Esophagus squamous epithelium (tissue), 4 donors: ENCODE results near the gene CEP170B.

Source experiments
- CTCF ChIP-seq, 6 experiments: fragments of 450-650 bp in 4 of 6; fragments of 200-600 bp in 2 of 6; sonication (generic) in 2 of 6; IDR thresholded peaks; one replicate each; pipeline ENCODE4 v1.5.1; 2016 to 2019; ENCODE audit warnings: antibody characterized with exemption in 6 of 6, mild to moderate bottlenecking in 4 of 6, moderate library complexity in 4 of 6
- POLR2A ChIP-seq, 4 donors: fragments of 450-650 bp; IDR thresholded peaks; one replicate each; pipeline ENCODE4 v1.6.1; 2017; ENCODE audit warnings: antibody characterized with exemption in 4 of 4, mild to moderate bottlenecking in 4 of 4, moderate library complexity in 3 of 4

- TF ChIP-seq CTCF (IDR thresholded peaks at IDR 0.05) = no peak
- TF ChIP-seq POLR2A (IDR thresholded peaks at IDR 0.05) = no peak
Measured at GRCh38 chr14:104869669-104870367, 4.8 kb downstream of the CEP170B start.
